K562 (cell line): ENCODE results near the gene PCBP3. TPM values are rescaled to one million over a fixed set of nuclear protein-coding genes. Genes with fewer than 3 reads are reported as not detected.

Experiments used
- ATAC-seq: fragments of 200-7000 bp; cut with Tn5 transposase; 3 replicates; pipeline ENCODE4 v1.9.1; 2020; ENCODE audit warnings: moderate library complexity
- BruUV-seq: library from RNA; stranded (reverse); fragments of 400-500 nt; replicated peaks from 2 replicates; lab custom pipeline; 2021; lab: Mats Ljungman, UMichigan
- CTCF ChIA-PET: fragments of 300-600 bp; formaldehyde crosslinking; extraction: SDS; loops from one replicate; lab custom pipeline; 2021; ENCODE audit warnings: low intra/inter-chr PET ratio; lab: Yijun Ruan, JAX
- POLR2A ChIA-PET: fragments of 300-600, 350-650 bp; sonication (Branson Sonifier 250); formaldehyde crosslinking; extraction: SDS; loops from one replicate; lab custom pipeline; 2021; ENCODE audit warnings: antibody characterized with exemption, inconsistent platforms; lab: Yijun Ruan, JAX
- DNase-seq, 4 experiments: peaks; one replicate each; pipeline versions ENCODE4 v3.0.0 to v3.0.0-alpha.2; 2011 to 2018; ENCODE audit warnings: low spot score in 3 of 4, mixed read lengths in 3 of 4; ENCODE audit errors: extremely low read depth in 1 of 4
- FAIRE-seq: peaks from 2 replicates; lab custom pipeline; 2011; peaks lifted over from hg19 to GRCh38; lab: Jason Lieb, UNC
- H2AFZ ChIP-seq: 2 replicates; pipeline ENCODE4 v1.6.0; 2011; ENCODE audit warnings: low read depth, low read length, control low read depth, inconsistent platforms
- H3K27ac ChIP-seq: fragments of 200-600 bp; 3 replicates; pipeline ENCODE4 v1.8.0; 2011; ENCODE audit warnings: low read depth, mild to moderate bottlenecking, control low read depth, inconsistent platforms, low read length, moderate library complexity, mixed read lengths; ENCODE audit errors: extremely low read depth
- H3K27me3 ChIP-seq, 2 experiments: fragments of 300-600 bp in 1 of 2; 2 replicates in 1 of 2; 3 replicates in 1 of 2; pipeline versions ENCODE4 v1.6.0 to v1.8.0; 2011; ENCODE audit warnings: inconsistent platforms in 2 of 2, low read length in 2 of 2, mild to moderate bottlenecking in 1 of 2, mixed read lengths in 1 of 2, moderate library complexity in 1 of 2; ENCODE audit not compliant: control insufficient read depth in 2 of 2, insufficient read depth in 2 of 2
- H3K36me3 ChIP-seq: fragments of 300-600 bp; 3 replicates; pipeline ENCODE4 v1.8.0; 2011; ENCODE audit warnings: mild to moderate bottlenecking, low read length, inconsistent platforms; ENCODE audit not compliant: control insufficient read depth, insufficient read depth
- H3K4me1 ChIP-seq, 2 experiments: fragments of 200-600 bp in 1 of 2; replicated peaks in 1 of 2; 2 replicates in 1 of 2; 3 replicates in 1 of 2; pipeline versions ENCODE4 v1.5.1 to v1.8.0; 2011; ENCODE audit warnings: inconsistent platforms in 2 of 2, low read length in 2 of 2, mild to moderate bottlenecking in 1 of 2, mixed read lengths in 1 of 2, moderate library complexity in 1 of 2; ENCODE audit not compliant: control insufficient read depth in 2 of 2, insufficient read depth in 2 of 2
- H3K4me2 ChIP-seq: 2 replicates; pipeline ENCODE4 v1.6.1; 2011; ENCODE audit warnings: low read length, control low read depth, inconsistent platforms, mixed read lengths; ENCODE audit not compliant: insufficient read depth
- H3K4me3 ChIP-seq: fragments of 200-600 bp; sonication (generic), shearing (Covaris generic); 2 replicates; pipeline ENCODE4 v1.5.1; 2016; ENCODE audit warnings: control low read depth, inconsistent platforms
- H3K79me2 ChIP-seq: fragments of 200-600 bp; 3 replicates; pipeline ENCODE4 v1.8.0; 2011; ENCODE audit warnings: low read length, inconsistent platforms; ENCODE audit not compliant: control insufficient read depth, insufficient read depth
- H3K9ac ChIP-seq, 2 experiments: 2 replicates each; pipeline versions ENCODE4 v1.6.0 to v1.6.1; 2011; ENCODE audit warnings: low read depth in 2 of 2, low read length in 2 of 2, control low read depth in 1 of 2, inconsistent platforms in 1 of 2, mild to moderate bottlenecking in 1 of 2, mixed read lengths in 1 of 2; ENCODE audit not compliant: insufficient read depth in 1 of 2
- H3K9me1 ChIP-seq: one replicate; pipeline ENCODE4 v1.6.0; 2011; ENCODE audit warnings: inconsistent platforms, mild to moderate bottlenecking, low read length, moderate library complexity; ENCODE audit not compliant: control insufficient read depth, insufficient read depth
- H3K9me3 ChIP-seq: replicated peaks from 2 replicates; pipeline ENCODE4 v1.5.1; 2011; ENCODE audit warnings: low read depth, low read length, inconsistent platforms; ENCODE audit not compliant: control insufficient read depth, insufficient read depth
- H4K20me1 ChIP-seq: replicated peaks from 2 replicates; pipeline ENCODE4 v1.6.1; 2011; ENCODE audit warnings: low read length, inconsistent platforms, mixed read lengths; ENCODE audit not compliant: control insufficient read depth, insufficient read depth
- BMI1 ChIP-seq: fragments of 150-350 bp; IDR thresholded peaks from 2 replicates; pipeline ENCODE4 v1.6.1; 2014; ENCODE audit warnings: low read length
- CREB1 ChIP-seq, 2 experiments: sonication (generic) in 1 of 2; formaldehyde crosslinking in 1 of 2; IDR thresholded peaks; 2 replicates each; pipeline versions ENCODE4 v1.6.1 to v1.8.0; 2012 to 2022; ENCODE audit warnings: inconsistent platforms in 1 of 2, mild to moderate bottlenecking in 1 of 2, missing genetic modification reagents in 1 of 2, moderate library complexity in 1 of 2
- ELF1 ChIP-seq: fragments of 200-800 bp; sonication (Bioruptor generic); IDR thresholded peaks from 2 replicates; pipeline ENCODE4 v1.6.1; 2016; ENCODE audit warnings: missing genetic modification characterization, missing compliant biosample characterization
- POLR2A ChIP-seq: fragments of 450-650 bp; conservative IDR thresholded peaks from 2 replicates; pipeline ENCODE4 v1.6.1; 2016
- WGBS: fragments of 100-300 bp; shearing (Covaris generic); methylation state at CpG from one replicate; pipeline ENCODE4 v1.1.6; 2016; ENCODE audit warnings: low coverage, mixed read lengths; ENCODE audit not compliant: insufficient coverage; ENCODE audit errors: missing lambda C conversion rate; 5-methylcytosine and 5-hydroxymethylcytosine counted together
- in situ Hi-C: fragments of 300-500 bp; cut with MboI; formaldehyde crosslinking; loops from 4 replicates; pipeline ENCODE4 v1.15.0; 2018; ENCODE audit warnings: inconsistent platforms, mixed read lengths
- intact Hi-C: fragments of 100-400 bp; cut with micrococcal nuclease; formaldehyde crosslinking; loops from 2 replicates; pipeline ENCODE4 v1.14.2; 2022
- polyA plus RNA-seq, 8 experiments: library from polyadenylated mRNA; depleted of rRNA in 4 of 8; stranded (reverse) in 5 of 8; unstranded in 3 of 8; fragments of >200 nt; fragmentation: Nextera tagmentation in 2 of 8; fragmentation: Illumina TruSeq in 1 of 8; extraction: Ambion mirVana in 2 of 8; extraction: Trizol in 1 of 8; gene quantifications; 2 replicates each; pipeline versions ENCODE4 v1.2.1 to v1.2.3, GENCODE V29; 2011 to 2014; ENCODE audit warnings: inconsistent platforms in 1 of 8, missing spikeins in 1 of 8
- total RNA-seq, 7 experiments: library from RNA; depleted of rRNA in 6 of 7; stranded (reverse); fragments of >200 nt in 6 of 7; fragmentation: Illumina TruSeq in 2 of 7; extraction: Trizol in 2 of 7; gene quantifications; 2 replicates each; pipeline versions ENCODE4 v1.2.1 to v1.2.3, GENCODE V29; 2011 to 2021; ENCODE audit warnings: low replicate concordance in 1 of 7
- TF ChIP-seq, protein P1 (sequence below), 2 experiments: IDR thresholded peaks; 2 replicates each; pipeline ENCODE4 v1.6.1; 2012; ENCODE audit warnings: improper control_type of control experiment in 2 of 2, low read depth in 2 of 2, low read length in 2 of 2, borderline replicate concordance in 1 of 2

The PCBP3 gene
- total and polyA plus RNA-seq, 9 of the 15 experiments (the other 6 are each of a cell fraction or from before 2014, with no cell fraction given): 0.18 TPM; not detected in 8

DNA sequence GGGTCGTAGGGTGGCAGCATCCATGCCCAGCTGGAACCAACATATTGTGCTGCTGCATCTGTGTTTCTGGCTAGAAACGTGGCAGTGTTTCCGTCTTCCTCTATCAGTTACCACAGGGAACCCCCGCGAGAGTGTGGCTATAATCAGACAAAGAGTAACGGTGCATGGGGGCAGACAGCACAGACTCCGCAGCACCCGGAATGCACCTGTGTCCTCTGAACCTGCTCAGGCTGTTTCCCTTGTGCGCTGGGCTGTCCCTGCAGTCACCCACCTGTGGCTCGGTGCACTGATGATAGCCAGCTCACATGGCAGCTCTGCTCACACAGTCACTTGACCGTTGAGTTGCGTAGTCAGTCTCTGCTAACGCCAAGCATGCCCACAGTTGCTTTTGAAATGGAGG is 11.4 kb upstream of the PCBP3 start:
- Histone ChIP-seq H3K4me2 (no peak overlapping the region), H3K4me3 (no peak overlapping the region), H3K79me2 (no peaks in the 10 kb centered on the region), H4K20me1 (no peaks in the 10 kb centered on the region; the same call in 1 of the 2 replicates), H3K36me3 (no peaks in the 10 kb centered on the region), H3K9me3 (peaks cover 11% of the 10 kb centered on the region; the same call in 1 of the 2 replicates), H3K27ac (no peak overlapping the region), H3K27me3 (peaks cover 31 to 51% of the 10 kb centered on the region in 2 experiments), H3K4me1 (peaks cover 0 to 4% of the 10 kb centered on the region in 2 experiments; a peak in 1 of 5 replicates), H2AFZ (no peak overlapping the region), H3K9ac (no peak overlapping the region), H3K9me1 (no peaks in the 10 kb centered on the region)
- in situ Hi-C loops (no loop called here), intact Hi-C loops (no loop called here)
- DNase-seq (no peak), ATAC-seq (no peak), FAIRE-seq (no peak)
- TF ChIP-seq POLR2A (no peak), BMI1 (no peak), ELF1 (tag) (no peak), CREB1 (IDR thresholded peaks at IDR 0.05) (no peak), CREB1 (CRISPR knock-in tag; IDR thresholded peaks at IDR 0.05) (no peak)
- TF ChIP-seq, protein P1, sequence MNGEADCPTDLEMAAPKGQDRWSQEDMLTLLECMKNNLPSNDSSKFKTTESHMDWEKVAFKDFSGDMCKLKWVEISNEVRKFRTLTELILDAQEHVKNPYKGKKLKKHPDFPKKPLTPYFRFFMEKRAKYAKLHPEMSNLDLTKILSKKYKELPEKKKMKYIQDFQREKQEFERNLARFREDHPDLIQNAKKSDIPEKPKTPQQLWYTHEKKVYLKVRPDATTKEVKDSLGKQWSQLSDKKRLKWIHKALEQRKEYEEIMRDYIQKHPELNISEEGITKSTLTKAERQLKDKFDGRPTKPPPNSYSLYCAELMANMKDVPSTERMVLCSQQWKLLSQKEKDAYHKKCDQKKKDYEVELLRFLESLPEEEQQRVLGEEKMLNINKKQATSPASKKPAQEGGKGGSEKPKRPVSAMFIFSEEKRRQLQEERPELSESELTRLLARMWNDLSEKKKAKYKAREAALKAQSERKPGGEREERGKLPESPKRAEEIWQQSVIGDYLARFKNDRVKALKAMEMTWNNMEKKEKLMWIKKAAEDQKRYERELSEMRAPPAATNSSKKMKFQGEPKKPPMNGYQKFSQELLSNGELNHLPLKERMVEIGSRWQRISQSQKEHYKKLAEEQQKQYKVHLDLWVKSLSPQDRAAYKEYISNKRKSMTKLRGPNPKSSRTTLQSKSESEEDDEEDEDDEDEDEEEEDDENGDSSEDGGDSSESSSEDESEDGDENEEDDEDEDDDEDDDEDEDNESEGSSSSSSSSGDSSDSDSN (IDR thresholded peaks at IDR 0.05; ENCODE audit: borderline replicate concordance in 1 of 2, low read depth in 2 of 2, low read length in 2 of 2): no peak
- POLR2A ChIA-PET: interaction anchor here (1.0 kb wide), 1 partner anchor 16 kb away, joined by 3 read pairs; no protein-coding TSS in a partner anchor
- CTCF ChIA-PET: no interaction called here
- WGBS: 3% methylated on average over 13 of the region's 13 CpGs
- no TSS peak for BruUV-seq
